HG03469 (cell line): Measurements from ENCODE around the gene MARK3.
A peak's percentile ranks its signal among the peaks of the same experiment; 100 is the strongest.

ENCODE experiments used
- ATAC-seq: cut with Tn5 transposase; IDR thresholded peaks from one replicate; pipeline ENCODE4 v1.9.1; 2021; ENCODE audit warnings: mild to moderate bottlenecking, moderate library complexity, moderate number of reproducible peaks; ENCODE audit not compliant: unreplicated experiment

The MARK3 gene

DNA sequence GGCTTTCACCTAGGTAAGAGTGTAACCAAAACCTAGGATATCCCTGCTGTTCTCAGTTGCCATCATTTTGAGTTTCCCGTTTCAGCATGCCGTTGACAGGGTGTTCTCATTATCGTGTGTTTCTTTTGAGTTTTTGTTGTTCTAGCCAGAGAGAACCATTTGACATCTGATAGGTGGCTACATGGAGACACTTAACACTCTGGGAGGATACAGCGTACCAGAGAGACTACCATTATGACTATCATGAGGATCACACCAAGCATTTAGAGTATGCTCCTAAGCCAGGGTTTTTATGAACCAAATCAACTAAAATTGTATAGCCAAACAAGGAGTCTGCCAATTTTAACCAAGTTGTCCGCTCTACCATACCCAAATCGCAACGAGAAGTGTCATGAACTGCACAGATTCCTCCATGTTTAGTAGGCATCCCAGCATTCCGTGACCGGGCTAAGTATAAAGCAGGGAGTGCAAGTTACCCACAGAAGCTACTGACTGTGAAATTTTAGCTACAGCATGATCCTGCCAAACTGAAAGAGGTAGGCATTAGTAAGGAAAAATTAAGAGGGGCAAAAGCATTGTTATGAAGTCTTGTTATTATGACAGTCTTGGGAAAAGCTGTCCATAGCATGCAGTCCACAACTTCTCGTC lies 48.8 kb downstream of the MARK3 start:
- ATAC-seq: no peak

DNA sequence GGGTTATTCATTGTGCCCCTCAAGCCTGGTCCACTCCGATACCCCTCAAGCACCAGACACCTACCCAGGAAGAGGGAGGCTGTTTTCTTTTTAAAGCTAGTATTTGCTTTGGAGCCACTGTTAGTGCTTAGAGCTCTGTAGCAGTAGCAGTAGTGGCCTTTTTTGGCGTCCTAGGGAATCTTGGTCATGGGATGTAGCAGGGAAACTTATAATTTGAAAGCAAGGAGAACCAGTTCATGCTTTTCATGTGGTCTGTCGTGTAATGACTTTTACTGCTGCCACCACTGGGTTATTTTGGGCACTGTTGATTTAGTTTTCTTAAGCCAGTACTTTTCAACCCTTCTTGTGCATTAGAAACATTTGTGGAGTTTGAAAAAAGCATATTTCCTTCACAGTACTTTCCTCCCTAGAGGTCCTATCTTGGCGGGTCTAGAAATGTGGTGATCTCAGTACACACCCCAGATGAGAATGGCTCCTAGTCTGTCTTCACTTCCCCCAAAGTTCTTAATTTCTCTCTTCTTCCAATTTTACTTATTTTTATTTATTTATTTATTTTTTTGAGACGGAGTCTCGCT lies 49.7 kb downstream of the MARK3 start:
- ATAC-seq: no peak

DNA sequence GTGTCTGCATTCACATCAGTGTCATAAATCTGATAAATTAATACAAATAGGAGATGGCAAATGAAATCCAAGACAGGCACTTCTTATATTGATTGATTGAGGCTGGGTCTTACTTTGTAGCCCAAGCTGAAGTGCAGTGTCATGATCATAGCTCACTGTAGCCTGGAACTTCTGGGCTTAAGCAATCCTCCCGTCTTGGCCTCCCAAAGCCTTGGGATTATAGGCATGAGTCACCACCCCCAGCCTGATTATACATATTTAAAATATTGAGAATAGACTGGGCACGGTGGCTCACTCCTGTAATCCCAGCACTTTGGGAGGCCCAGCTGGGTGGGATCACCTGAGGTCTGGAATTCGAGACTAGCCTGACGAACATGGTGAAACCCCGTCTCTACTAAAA lies 51.3 kb downstream of the MARK3 start:
- no peak for ATAC-seq

DNA sequence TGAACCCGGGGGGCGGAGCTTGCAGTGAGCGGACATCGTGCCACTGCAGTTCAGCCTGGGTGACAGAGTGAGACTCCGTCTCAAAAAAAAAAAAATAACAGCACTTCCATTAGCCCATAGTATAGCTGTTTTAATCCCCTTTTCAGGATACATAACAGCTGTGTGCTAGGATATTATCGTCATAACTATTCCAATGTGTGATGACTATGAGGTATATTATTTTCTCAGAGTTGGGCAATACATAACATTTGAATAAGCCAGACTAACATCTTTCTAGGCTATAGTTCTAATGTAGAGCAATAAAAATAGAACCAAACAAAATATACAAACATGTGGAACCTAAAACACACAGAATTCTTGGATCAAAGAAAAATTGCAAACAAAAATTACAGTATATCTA lies 57.1 kb downstream of the MARK3 start:
- ATAC-seq: no peak

DNA sequence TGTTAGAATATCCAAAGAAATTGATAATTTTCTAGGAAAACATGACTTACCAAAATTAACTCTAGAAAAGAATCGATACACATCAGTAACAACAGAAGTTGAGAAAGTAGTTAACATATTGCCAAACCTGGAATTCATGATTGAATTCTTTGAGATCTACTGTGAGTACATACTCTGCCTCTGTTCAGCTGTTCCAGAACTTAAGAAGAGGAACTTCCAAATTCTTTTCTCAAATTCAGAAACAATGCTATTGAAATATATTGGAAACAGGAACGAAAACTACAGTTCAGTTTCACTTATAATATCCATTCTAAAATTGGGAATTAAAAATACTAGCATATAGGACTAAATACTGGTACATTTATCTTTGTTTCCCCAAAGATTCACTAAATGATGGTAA lies 57.9 kb downstream of the MARK3 start:
- no peak for ATAC-seq

DNA sequence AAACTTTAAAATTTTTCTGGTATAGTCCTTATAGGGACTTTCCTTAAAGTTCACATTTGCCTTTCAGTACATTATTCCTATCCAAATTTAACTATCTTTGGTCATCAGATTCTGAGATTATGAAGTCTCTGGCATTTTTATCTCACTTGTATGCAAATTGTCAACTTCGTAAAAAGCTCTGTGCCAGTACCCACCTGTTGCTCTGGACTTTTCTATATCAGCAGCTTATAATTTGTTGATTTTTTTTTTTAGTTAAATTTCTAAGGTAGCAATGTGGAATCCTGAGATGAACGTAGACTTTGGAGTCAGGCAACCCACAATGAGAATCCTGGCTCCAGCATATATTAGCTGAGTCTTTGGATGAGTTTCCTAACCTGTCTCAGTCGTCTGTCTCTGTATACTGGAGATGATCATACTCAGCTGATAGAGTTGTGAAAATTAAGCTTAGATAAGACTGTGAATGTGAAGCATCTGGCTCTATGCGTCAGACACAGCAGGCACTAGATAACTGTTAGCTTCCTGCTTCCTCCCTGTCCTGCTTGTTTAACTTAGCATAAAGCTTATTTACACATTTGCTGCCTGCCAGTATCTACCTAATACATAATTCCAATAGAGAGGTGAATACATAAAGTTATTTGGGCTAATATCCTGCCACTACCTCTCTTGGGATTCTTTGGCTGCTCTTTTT lies 59.8 kb downstream of the MARK3 start:
- no peak for ATAC-seq

DNA sequence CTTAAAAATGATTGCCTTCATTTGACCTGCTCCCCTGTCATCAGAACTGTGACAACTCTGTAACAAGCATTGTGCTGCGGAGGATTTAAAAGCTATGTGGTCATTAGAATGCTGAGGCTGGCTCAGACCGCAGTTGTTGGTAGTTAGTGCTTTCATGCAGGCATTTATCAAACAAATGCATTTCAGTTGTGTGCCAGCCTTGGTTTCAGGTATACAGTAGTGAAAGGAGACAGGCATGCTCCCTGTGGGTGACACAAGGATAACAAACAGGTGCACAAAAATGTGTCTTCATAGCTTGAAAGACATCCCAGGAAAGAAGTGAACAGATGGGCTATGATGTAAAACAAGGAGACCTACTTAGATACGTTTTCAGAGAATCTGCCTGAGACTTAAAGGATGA lies 60.6 kb downstream of the MARK3 start:
- no peak for ATAC-seq

DNA sequence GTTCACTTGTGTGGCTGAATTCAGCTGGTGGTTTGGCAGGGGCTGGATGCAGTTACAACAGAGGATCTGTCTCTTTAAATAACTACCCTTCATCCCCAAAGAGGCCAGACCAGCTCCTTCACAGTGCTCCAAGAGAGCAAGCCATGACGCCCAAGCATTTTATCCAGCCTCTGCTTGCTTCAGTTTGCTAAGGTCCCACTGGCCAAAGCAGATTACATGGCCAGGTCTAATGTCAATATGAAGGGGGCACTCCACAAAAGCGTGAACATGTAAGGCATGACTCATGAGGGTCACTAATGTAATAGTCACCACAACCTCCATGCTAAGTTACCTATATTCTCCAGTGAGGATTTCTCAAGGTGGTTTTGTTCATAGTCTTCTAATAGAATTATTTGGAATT lies 62.9 kb downstream of the MARK3 start:
- ATAC-seq: no peak

DNA sequence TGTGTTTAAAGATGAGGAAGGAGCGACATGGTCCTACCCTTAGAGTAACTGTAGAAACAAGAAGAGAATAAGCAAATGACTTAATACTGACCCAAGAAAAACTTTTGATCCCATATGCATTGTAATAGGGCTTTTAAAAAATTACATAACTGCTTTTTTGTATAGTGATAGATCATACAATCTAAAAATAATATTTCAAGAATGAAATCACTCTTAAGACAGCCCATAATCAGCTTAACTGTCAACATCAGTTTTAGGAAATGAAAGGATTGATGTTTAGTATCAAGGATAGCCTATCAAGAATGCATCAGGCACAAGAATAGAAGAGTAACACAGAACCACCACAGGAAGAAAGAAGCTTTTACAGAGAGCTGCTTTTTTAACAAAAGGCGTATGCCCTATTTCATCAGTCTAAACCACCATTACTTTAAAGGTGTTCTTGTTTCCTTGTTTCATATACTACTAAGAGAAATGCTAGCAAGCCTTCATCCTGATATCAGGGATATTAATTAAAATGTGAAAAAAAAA lies 64.5 kb downstream of the MARK3 start:
- no peak for ATAC-seq

DNA sequence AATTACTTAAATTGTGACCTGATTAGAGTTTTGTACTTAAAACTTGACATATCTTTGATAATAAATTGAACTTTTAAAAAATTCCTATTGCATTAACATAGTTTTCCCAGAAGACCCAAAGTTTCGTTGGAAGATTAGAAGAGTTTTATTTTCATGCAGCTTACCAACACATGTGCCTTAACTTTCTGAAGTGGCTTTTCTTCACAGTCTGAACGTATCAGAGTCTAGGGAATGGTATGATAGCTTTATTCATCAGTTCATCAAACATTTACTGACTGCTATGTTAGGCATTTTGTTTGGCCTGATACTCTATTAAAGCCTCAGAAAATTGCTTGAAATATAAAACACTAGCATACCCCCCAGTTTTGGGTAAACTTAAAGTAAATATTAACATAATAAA lies 65.2 kb downstream of the MARK3 start:
- ATAC-seq: no peak

DNA sequence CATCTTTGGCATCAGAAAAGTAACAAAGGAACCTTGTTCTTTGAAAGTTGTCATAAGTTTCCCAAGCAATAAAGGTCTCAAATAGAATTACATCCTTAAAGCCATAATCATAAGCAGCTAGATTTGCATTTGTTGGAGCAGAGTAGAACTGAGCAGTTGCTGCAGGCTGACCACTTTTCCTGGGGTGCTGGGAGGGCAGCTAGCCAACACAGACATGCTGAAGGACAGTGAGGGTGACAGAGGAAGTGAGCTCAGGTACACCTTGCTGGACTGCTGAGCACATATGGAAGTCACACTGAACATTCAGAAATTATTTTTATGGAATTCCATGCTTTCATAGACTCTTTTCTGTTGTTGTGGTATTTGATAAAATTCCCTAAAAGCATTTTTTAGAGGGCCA lies 66.2 kb downstream of the MARK3 start:
- no peak for ATAC-seq

DNA sequence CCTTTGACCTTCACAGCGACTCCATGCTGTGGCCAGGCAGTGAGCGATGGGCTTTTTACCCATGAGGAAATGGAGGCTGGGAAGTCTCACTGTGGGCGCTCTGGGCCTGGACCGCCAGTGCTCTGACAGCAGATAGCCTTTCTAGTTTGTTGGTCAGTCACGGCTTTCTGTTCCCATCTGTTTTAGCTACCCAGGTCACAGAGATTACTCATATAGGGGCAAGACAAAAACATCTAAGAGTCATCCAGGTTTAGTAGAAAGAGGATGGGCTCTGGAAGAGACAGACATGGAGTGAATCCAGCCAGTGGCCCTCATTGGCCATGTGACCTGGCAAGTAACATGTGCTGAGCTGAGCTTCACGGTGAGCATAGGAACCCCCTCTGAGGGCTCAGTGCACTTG lies 68.6 kb downstream of the MARK3 start:
- no peak for ATAC-seq

DNA sequence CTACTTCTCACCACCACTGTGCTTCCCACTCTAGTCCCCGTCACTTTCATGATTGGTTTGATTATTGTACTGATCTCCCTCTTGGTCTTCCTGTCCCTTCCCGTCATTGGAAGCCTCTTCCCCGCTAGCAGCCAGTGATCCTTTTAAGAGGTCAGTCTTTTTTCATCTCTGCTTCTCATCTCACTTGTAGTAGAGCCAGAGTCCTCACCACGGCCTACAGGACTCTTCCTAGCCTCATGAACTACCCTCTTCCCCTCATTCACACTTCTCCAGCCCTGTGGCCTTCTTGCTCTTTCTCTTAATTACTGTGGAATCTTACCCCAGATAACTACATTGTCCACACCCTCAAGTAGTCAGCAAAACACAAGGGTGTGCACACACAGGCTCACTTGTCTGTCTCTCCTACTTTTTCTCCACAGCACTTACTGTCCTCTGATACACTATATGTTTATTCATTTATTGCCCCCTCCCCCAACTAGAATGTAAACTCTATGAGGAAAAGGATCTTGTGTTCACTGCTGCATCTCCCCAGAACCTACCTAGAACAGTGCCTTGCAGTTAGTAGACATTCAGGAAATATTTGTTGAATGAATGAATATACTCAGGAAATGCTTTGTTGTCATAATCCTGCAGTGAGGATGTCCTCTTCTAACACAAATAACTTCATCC lies 71.1 kb downstream of the MARK3 start:
- no peak for ATAC-seq

DNA sequence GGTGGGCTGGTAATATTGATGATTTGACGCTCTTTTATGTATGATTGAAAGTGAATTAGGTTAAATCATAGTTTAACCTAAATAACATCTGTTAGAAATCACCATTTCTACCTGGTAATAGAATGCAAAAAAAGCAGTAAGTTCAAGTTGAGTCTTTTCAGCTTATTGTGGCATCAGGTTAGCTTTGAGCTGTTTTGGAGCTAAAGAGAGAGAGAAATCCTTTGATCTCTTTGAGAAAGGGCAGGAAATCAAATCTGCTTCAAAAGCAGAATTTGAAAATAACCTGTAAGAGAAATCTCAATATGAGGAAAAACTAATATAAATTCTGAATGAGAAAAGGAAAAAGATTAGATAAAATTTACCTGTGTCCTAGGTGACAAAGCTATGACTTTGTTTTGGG lies 75.2 kb downstream of the MARK3 start:
- ATAC-seq: no peak

DNA sequence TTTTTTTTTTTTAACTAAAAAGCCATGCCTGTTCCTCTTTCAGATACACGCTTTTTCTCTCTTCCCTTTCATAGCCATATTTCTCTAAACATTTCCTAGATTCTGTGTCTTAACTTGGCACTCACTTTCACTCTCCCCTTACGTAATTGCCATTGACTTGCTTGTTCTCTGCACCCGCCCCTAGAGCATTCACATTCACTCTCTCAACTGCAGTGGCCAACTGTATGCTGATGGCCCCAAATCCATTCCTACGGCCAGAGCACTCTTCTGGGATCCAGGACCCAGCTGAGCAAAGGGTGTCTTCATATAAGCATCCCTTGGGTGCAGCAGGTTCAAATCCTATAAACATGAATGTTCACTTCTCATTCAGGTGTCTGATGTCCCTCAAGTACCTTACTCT lies 77.9 kb downstream of the MARK3 start:
- no peak for ATAC-seq

DNA sequence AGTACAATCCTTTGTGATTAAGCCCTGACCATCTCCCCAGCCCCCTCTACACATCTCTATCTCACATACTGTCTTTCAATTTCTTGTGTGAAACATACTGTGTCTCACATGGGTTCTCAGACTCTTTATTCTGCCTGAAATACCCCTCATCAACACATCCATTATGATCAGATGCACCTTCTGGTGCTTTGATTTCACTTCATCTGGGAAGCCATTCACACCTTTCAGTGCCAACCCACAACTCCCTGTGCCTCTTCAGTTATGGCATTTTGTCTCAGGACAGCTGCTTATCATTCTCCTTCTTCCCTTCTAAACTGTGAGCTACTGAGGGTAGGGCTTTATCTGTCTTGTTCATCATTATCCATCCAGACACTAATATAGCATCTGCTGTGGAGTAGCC lies 78.6 kb downstream of the MARK3 start:
- no peak for ATAC-seq

DNA sequence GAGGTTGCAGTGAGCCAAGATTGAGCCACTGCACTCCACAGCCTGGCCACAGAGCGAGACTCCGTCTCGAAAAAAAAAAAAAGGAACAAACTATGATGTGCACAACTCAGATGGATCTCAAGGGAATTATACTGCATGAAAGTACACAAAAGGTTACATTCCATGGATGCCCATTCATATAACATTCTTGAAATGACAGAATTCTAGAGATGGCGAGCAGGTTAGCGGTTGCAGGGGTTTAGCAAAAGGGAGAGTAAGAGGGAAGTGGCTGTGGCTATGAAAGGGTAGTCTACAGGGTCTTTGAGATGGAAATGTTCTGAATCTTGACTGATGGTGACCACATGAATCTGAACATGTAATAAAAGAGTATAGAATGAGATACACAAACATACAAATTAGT lies 87.7 kb downstream of the MARK3 start:
- no peak for ATAC-seq

DNA sequence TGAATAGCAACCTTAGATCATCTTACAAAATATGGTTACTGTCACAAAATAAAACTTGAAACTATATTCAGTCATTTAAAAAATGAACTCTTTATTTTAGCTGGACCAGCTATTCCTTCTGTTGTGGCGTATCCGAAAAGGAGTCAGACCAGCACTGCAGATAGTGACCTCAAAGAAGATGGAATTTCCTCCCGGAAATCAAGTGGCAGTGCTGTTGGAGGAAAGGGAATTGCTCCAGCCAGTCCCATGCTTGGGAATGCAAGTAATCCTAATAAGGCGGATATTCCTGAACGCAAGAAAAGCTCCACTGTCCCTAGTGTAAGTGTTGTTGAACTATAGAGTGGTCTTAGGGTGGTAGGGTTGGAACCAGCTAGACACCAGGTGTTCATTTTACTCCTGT lies 89.7 kb downstream of the MARK3 start:
- ATAC-seq: no peak

DNA sequence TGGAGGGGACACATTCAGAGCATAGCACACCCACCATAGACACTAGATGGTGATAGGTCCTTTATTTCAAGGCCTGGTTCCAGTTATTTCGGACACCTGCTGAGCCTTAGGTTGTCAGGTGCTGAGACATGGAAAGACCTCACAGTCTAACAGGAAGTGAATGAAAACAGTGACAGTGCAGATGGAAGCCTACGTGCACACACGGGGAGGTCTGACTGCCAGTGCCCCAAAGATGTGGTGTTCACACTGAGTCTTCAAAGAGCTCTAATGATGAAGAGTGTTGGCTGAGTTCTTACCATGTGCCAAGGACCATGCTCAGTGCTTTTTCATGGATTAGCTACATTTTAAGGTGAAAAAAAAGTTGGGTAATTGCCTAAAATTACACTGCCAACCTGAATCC lies 90.8 kb downstream of the MARK3 start:
- no peak for ATAC-seq

DNA sequence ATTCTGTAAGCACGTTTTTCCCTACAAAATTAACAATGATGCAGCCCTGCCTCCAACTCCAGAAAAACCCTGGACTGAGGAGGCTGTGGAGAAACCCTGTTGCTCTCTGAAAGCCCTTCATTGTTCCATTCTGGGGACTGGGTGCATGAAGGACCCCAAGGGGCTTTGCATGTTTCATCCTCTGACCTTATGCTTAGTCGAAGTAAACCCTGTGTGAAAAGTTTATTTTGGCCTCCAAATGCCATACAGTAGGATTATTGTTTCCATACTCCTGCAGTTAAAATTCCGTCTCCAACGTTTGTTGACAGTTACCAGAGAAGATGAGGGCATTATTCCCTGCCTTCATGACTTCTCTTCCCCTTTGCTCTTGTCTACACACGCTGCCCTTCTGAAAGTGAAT lies 91.4 kb downstream of the MARK3 start:
- ATAC-seq: no peak

DNA sequence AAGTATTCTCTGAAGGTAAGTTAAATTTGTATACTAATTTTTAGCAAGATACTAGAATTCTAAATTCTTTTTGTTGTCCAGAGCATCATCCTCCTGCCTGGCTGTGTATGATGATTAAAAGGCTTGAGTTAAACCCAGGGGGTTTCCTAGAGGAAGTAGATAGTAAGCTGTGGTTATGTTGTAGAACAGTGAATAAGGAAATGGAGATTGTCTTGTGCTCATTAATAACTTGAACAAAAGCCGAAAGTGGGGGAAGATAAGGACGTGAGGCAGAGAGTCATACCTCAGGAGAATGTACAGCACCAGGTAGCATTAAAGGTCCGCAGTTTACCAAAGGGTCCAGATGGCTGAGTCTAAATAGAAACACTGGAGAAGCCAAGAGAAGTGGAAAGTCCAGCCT lies 95.4 kb downstream of the MARK3 start:
- peak; percentile 67 for ATAC-seq

DNA sequence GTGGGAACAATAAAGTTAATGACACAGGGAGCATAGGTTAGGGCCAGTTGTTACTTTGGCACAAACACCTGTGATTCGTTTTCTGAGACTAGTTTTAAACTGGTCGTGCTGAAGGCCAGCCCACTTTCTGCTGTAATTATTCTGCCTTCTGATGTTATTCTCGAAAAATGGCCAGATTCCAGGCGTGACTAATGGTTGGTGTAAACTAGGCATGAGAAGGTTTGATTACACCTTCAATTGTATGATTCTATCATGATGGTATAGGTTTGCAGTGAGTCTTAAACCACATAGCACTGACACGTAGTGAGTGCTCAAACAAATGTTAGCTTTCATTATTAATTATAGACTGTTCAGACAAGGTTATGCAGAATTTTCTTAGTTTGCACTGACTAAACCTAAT lies 98.4 kb downstream of the MARK3 start:
- ATAC-seq: no peak
